WTC11 (cell line): Measurements from ENCODE around the gene PLA2G4F. TPM values are rescaled to one million over a fixed set of nuclear protein-coding genes. Genes with fewer than 3 reads are reported as not detected.

ENCODE experiments used
- ATAC-seq: fragments of 200-7000 bp; cut with Tn5 transposase; 2 replicates; pipeline ENCODE4 v1.10.0; 2021; ENCODE audit warnings: mild to moderate bottlenecking, moderate library complexity
- CTCF ChIA-PET: fragments of 300-600 bp; sonication (Branson Sonifier 250); formaldehyde crosslinking; loops from one replicate; lab custom pipeline; 2021; ENCODE audit warnings: antibody characterized with exemption; lab: Charles Lee
- POLR2A ChIA-PET: fragments of 350-600 bp; sonication (Branson Sonifier 250); formaldehyde crosslinking; loops from one replicate; lab custom pipeline; 2021; ENCODE audit warnings: antibody characterized with exemption; lab: Charles Lee
- DNase-seq: peaks from one replicate; pipeline ENCODE4 v3.0.0; 2021; ENCODE audit warnings: low spot score
- H3K27ac Mint-ChIP-seq: 2 replicates; pipeline ENCODE4 v1.8.0; 2021; ENCODE audit warnings: mixed read lengths
- H3K27me3 Mint-ChIP-seq: 2 replicates; pipeline ENCODE4 v1.8.0; 2021; ENCODE audit warnings: low read depth, mild to moderate bottlenecking, moderate library complexity, mixed read lengths
- H3K36me3 Mint-ChIP-seq: 2 replicates; pipeline ENCODE4 v1.8.0; 2021; ENCODE audit warnings: mixed read lengths
- H3K4me1 Mint-ChIP-seq: 2 replicates; pipeline ENCODE4 v1.8.0; 2022; ENCODE audit warnings: mixed read lengths
- H3K4me3 Mint-ChIP-seq: 2 replicates; pipeline ENCODE4 v1.8.0; 2021; ENCODE audit warnings: mild to moderate bottlenecking, moderate library complexity, mixed read lengths
- H3K9me3 Mint-ChIP-seq: 2 replicates; pipeline ENCODE4 v1.8.0; 2021; ENCODE audit warnings: mixed read lengths
- CREB1 ChIP-seq: sonication (generic); formaldehyde crosslinking; IDR thresholded peaks from 2 replicates; pipeline ENCODE4 v1.8.0; 2023; ENCODE audit warnings: mild to moderate bottlenecking, missing genetic modification reagents
- CREM ChIP-seq: sonication (generic); formaldehyde crosslinking; IDR thresholded peaks from 2 replicates; pipeline ENCODE4 v1.8.1; 2022; ENCODE audit warnings: mild to moderate bottlenecking, missing genetic modification reagents, moderate library complexity
- EMX1 ChIP-seq: fragments of 250-450 bp; sonication (Bioruptor Pico); IDR thresholded peaks from 2 replicates; pipeline ENCODE4 v1.8.0; 2021; ENCODE audit warnings: mild to moderate bottlenecking
- FOXJ3 ChIP-seq: sonication (generic); formaldehyde crosslinking; IDR thresholded peaks from 2 replicates; pipeline ENCODE4 v1.9.0; 2021; ENCODE audit warnings: missing genetic modification reagents, mild to moderate bottlenecking, borderline replicate concordance
- FOXP1 ChIP-seq: sonication (generic); formaldehyde crosslinking; IDR thresholded peaks from 2 replicates; pipeline ENCODE4 v1.8.0; 2022; ENCODE audit warnings: missing genetic modification reagents, mild to moderate bottlenecking, moderate library complexity, borderline replicate concordance
- GABPB1 ChIP-seq: sonication (generic); formaldehyde crosslinking; IDR thresholded peaks from 2 replicates; pipeline ENCODE4 v1.8.1; 2023; ENCODE audit warnings: mild to moderate bottlenecking, missing genetic modification reagents
- JAZF1 ChIP-seq: fragments of 250-450 bp; sonication (Bioruptor Pico); IDR thresholded peaks from 2 replicates; pipeline ENCODE4 v1.9.0; 2021; ENCODE audit warnings: moderate library complexity, mild to moderate bottlenecking, inconsistent platforms
- MXD4 ChIP-seq: fragments of 250-450 bp; sonication (Bioruptor Pico); IDR thresholded peaks from 2 replicates; pipeline ENCODE4 v1.8.0; 2021; ENCODE audit warnings: mild to moderate bottlenecking, moderate library complexity, borderline replicate concordance
- NR2C2 ChIP-seq: sonication (generic); formaldehyde crosslinking; IDR thresholded peaks from 2 replicates; pipeline ENCODE4 v1.8.0; 2022; ENCODE audit warnings: mild to moderate bottlenecking, missing genetic modification reagents
- PRRX2 ChIP-seq: fragments of 250-450 bp; sonication (Bioruptor Pico); IDR thresholded peaks from 2 replicates; pipeline ENCODE4 v1.8.0; 2021; ENCODE audit warnings: mild to moderate bottlenecking
- RELA ChIP-seq: sonication (generic); formaldehyde crosslinking; IDR thresholded peaks from 2 replicates; pipeline ENCODE4 v1.8.1; 2022; ENCODE audit warnings: missing genetic modification reagents, mild to moderate bottlenecking, borderline replicate concordance
- RORB ChIP-seq: fragments of 250-450 bp; sonication (Bioruptor Pico); IDR thresholded peaks from 2 replicates; pipeline ENCODE4 v1.9.0; 2021; ENCODE audit warnings: mild to moderate bottlenecking
- SMAD3 ChIP-seq: sonication (generic); formaldehyde crosslinking; IDR thresholded peaks from 2 replicates; pipeline ENCODE4 v1.8.0; 2022; ENCODE audit warnings: missing genetic modification reagents, mild to moderate bottlenecking, borderline replicate concordance
- TEAD4 ChIP-seq: sonication (generic); formaldehyde crosslinking; IDR thresholded peaks from 2 replicates; pipeline ENCODE4 v1.8.0; 2022; ENCODE audit warnings: mild to moderate bottlenecking, missing genetic modification reagents
- ZNF138 ChIP-seq: sonication (generic); formaldehyde crosslinking; conservative IDR thresholded peaks from 2 replicates; pipeline ENCODE4 v1.8.1; 2022; ENCODE audit warnings: mild to moderate bottlenecking, moderate library complexity, missing genetic modification reagents
- ZNF317 ChIP-seq: sonication (generic); formaldehyde crosslinking; IDR thresholded peaks from 2 replicates; pipeline ENCODE4 v1.8.1; 2023; ENCODE audit warnings: low read depth, mild to moderate bottlenecking, moderate library complexity, missing genetic modification reagents, borderline replicate concordance
- ZNF671 ChIP-seq: fragments of 250-450 bp; sonication (Bioruptor Pico); IDR thresholded peaks from 2 replicates; pipeline ENCODE4 v1.8.0; 2021; ENCODE audit warnings: mild to moderate bottlenecking
- total RNA-seq: library from RNA; stranded (reverse); gene quantifications from 3 replicates; pipeline ENCODE4 v1.2.3, GENCODE V29; 2021
- TF ChIP-seq, protein P1 (sequence below): sonication (generic); formaldehyde crosslinking; IDR thresholded peaks from 2 replicates; pipeline ENCODE4 v1.8.1; 2022; ENCODE audit warnings: low read depth, mild to moderate bottlenecking, moderate library complexity, missing genetic modification reagents, borderline replicate concordance
- TF ChIP-seq, protein P2 (sequence below): fragments of 250-450 bp; sonication (Bioruptor Pico); IDR thresholded peaks from 2 replicates; pipeline ENCODE4 v1.9.0; 2021; ENCODE audit warnings: mild to moderate bottlenecking
- TF ChIP-seq, protein P3 (sequence below): sonication (generic); formaldehyde crosslinking; IDR thresholded peaks from 2 replicates; pipeline ENCODE4 v1.8.0; 2023; ENCODE audit warnings: missing genetic modification reagents, mild to moderate bottlenecking, borderline replicate concordance
- TF ChIP-seq, protein P4 (sequence below): sonication (generic); formaldehyde crosslinking; IDR thresholded peaks from 2 replicates; pipeline ENCODE4 v1.8.0; 2023; ENCODE audit warnings: missing genetic modification reagents
- TF ChIP-seq, protein P5 (sequence below): sonication (generic); formaldehyde crosslinking; IDR thresholded peaks from 2 replicates; pipeline ENCODE4 v1.8.1; 2023; ENCODE audit warnings: mild to moderate bottlenecking, missing genetic modification reagents

Gene PLA2G4F
- total RNA-seq, 1 experiment from 2014 or later: 0.11 TPM

DNA sequence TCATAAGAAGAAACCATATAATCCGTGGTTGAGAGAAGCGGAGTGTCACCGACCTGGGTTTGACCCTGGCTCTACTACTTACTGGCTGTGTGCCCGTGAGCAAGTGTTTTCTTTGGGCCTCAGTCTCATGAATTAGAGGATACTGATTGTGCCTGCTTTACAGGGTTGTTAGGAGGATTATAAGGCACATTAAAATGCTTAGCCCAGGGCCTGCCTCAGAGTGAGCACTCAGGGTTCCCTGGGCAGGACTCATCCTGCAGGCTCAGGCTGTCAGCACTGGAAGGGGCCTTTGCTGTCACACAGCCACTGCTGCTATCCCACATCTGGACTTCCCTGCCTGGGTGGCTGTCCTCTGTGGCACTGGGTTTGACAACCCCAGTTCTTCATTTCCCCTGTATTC, 4.7 kb downstream of the PLA2G4F start:
- ATAC-seq: no peak
- no peak for DNase-seq
- CTCF ChIA-PET: interaction anchor here (0.7 to 1.3 kb wide), 2 partner anchors 14 to 944 kb away, joined by 3 to 5 read pairs; no protein-coding TSS in a partner anchor
- Mint-ChIP-seq H3K27ac (no peak overlapping the region), H3K36me3 (no peaks in the 10 kb centered on the region), H3K27me3 (no peaks in the 10 kb centered on the region), H3K9me3 (no peaks in the 10 kb centered on the region), H3K4me1 (peaks cover 7% of the 10 kb centered on the region), H3K4me3 (no peak overlapping the region)
- TF ChIP-seq ZNF138 (CRISPR knock-in tag) (no peak), TEAD4 (CRISPR knock-in tag) (no peak), FOXJ3 (CRISPR knock-in tag) (no peak), JAZF1 (CRISPR knock-in tag) (no peak)
- POLR2A ChIA-PET: no interaction called here

DNA sequence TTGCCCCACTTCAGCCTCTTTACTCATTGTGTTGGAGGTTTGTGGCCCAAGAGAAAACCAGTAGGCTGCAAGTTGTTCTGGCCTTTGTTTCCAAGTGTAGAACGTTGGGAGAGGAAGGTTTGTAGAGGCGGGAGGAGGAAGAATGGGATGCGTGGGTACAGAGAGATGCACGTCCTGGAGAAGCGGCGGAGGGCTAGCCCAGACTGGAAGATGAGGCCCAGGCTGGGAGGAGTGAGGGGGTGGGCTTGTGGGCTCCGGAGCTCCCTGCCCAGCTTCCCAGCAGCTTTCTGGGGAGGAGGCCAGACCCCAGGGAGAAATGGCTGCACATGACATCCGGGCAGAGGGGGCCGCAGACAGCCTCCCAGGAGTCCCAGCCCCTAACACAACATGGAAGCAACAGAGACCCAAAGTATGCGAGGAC, 5.3 kb downstream of the PLA2G4F start:
- H3K27me3 Mint-ChIP-seq: no peaks in the 10 kb centered on the region
- peaks cover 4% of the 10 kb centered on the region; the same call in 1 of the 2 replicates for H3K4me1 Mint-ChIP-seq
- H3K9me3 Mint-ChIP-seq: no peaks in the 10 kb centered on the region
- ATAC-seq: no peak
- POLR2A ChIA-PET: no interaction called here
- no peak overlapping the region for H3K4me3 Mint-ChIP-seq
- TF ChIP-seq CREB1 (CRISPR knock-in tag) (no peak), SMAD3 (CRISPR knock-in tag) (no peak), RELA (no peak), MXD4 (CRISPR knock-in tag) (no peak), EMX1 (CRISPR knock-in tag) (no peak), NR2C2 (CRISPR knock-in tag) (no peak), FOXJ3 (CRISPR knock-in tag) (no peak), RORB (CRISPR knock-in tag) (no peak), FOXP1 (CRISPR knock-in tag) (no peak), GABPB1 (CRISPR knock-in tag) (no peak)
- TF ChIP-seq, protein P1, sequence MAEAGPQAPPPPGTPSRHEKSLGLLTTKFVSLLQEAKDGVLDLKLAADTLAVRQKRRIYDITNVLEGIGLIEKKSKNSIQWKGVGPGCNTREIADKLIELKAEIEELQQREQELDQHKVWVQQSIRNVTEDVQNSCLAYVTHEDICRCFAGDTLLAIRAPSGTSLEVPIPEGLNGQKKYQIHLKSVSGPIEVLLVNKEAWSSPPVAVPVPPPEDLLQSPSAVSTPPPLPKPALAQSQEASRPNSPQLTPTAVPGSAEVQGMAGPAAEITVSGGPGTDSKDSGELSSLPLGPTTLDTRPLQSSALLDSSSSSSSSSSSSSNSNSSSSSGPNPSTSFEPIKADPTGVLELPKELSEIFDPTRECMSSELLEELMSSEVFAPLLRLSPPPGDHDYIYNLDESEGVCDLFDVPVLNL (CRISPR knock-in tag): no peak
- TF ChIP-seq, protein P2, sequence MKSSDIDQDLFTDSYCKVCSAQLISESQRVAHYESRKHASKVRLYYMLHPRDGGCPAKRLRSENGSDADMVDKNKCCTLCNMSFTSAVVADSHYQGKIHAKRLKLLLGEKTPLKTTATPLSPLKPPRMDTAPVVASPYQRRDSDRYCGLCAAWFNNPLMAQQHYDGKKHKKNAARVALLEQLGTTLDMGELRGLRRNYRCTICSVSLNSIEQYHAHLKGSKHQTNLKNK (CRISPR knock-in tag): no peak
- TF ChIP-seq, protein P3, sequence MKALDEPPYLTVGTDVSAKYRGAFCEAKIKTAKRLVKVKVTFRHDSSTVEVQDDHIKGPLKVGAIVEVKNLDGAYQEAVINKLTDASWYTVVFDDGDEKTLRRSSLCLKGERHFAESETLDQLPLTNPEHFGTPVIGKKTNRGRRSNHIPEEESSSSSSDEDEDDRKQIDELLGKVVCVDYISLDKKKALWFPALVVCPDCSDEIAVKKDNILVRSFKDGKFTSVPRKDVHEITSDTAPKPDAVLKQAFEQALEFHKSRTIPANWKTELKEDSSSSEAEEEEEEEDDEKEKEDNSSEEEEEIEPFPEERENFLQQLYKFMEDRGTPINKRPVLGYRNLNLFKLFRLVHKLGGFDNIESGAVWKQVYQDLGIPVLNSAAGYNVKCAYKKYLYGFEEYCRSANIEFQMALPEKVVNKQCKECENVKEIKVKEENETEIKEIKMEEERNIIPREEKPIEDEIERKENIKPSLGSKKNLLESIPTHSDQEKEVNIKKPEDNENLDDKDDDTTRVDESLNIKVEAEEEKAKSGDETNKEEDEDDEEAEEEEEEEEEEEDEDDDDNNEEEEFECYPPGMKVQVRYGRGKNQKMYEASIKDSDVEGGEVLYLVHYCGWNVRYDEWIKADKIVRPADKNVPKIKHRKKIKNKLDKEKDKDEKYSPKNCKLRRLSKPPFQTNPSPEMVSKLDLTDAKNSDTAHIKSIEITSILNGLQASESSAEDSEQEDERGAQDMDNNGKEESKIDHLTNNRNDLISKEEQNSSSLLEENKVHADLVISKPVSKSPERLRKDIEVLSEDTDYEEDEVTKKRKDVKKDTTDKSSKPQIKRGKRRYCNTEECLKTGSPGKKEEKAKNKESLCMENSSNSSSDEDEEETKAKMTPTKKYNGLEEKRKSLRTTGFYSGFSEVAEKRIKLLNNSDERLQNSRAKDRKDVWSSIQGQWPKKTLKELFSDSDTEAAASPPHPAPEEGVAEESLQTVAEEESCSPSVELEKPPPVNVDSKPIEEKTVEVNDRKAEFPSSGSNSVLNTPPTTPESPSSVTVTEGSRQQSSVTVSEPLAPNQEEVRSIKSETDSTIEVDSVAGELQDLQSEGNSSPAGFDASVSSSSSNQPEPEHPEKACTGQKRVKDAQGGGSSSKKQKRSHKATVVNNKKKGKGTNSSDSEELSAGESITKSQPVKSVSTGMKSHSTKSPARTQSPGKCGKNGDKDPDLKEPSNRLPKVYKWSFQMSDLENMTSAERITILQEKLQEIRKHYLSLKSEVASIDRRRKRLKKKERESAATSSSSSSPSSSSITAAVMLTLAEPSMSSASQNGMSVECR (CRISPR knock-in tag): no peak
- TF ChIP-seq, all 79 proteins: peak for 0
- CTCF ChIA-PET: interaction anchor here (1.3 to 5.0 kb wide), 5 partner anchors 13 to 247 kb away, joined by 3 to 39 read pairs (median 5); no protein-coding TSS in a partner anchor
- H3K27ac Mint-ChIP-seq: no peak overlapping the region
- no peaks in the 10 kb centered on the region for H3K36me3 Mint-ChIP-seq
- DNase-seq: no peak

DNA sequence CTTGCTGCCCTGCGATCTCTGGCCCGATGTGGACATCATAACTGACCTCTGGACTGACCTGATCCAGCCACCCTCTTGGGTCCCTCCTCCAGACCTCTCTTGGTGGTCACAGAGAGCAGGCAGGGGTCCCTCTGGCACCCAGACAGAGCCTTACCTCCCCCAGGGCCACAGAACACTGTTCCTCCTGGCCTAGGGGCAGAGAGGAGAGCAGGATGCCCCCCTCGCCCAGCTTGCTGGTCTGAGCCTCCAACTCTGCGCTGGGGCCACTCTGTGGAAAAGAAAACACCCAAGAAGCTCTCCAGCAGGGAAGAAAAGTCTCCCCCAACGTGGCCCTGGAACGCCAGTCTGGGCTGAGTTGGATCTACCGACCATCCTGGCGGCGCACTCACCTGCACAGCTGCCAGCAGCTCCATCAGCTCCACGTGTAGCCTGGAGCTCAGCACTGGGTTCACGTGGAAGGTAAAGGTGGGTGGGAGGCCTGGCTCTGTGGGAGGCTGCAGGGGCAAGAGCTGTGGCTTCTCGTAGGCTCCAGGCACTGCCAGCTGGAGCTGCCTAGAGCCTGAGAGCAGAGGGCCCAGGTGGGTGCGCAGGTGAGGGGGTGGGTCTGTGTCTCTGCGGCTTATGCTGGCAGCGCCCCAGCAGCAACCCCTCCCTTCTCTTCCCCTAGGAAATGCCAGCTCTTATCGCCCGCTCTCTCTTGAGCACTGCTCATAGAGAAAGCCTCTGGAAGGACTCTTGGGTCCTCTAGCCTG, 6.0 kb downstream of the PLA2G4F start:
- H3K4me1 Mint-ChIP-seq: no peaks in the 10 kb centered on the region
- TF ChIP-seq ZNF317 (CRISPR knock-in tag) (no peak), RELA (no peak), PRRX2 (no peak), CREM (CRISPR knock-in tag) (no peak), ZNF671 (CRISPR knock-in tag) (no peak)
- TF ChIP-seq, protein P4, sequence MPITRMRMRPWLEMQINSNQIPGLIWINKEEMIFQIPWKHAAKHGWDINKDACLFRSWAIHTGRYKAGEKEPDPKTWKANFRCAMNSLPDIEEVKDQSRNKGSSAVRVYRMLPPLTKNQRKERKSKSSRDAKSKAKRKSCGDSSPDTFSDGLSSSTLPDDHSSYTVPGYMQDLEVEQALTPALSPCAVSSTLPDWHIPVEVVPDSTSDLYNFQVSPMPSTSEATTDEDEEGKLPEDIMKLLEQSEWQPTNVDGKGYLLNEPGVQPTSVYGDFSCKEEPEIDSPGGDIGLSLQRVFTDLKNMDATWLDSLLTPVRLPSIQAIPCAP (CRISPR knock-in tag): no peak
- TF ChIP-seq, protein P5, sequence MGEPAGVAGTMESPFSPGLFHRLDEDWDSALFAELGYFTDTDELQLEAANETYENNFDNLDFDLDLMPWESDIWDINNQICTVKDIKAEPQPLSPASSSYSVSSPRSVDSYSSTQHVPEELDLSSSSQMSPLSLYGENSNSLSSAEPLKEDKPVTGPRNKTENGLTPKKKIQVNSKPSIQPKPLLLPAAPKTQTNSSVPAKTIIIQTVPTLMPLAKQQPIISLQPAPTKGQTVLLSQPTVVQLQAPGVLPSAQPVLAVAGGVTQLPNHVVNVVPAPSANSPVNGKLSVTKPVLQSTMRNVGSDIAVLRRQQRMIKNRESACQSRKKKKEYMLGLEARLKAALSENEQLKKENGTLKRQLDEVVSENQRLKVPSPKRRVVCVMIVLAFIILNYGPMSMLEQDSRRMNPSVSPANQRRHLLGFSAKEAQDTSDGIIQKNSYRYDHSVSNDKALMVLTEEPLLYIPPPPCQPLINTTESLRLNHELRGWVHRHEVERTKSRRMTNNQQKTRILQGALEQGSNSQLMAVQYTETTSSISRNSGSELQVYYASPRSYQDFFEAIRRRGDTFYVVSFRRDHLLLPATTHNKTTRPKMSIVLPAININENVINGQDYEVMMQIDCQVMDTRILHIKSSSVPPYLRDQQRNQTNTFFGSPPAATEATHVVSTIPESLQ (CRISPR knock-in tag): no peak

More for the DNA sequence above, 6.0 kb downstream of the PLA2G4F start:
- POLR2A ChIA-PET: no interaction called here
- CTCF ChIA-PET: interaction anchor here (1.5 to 5.0 kb wide), 5 partner anchors 12 to 246 kb away, joined by 3 to 39 read pairs (median 9); no protein-coding TSS in a partner anchor
- H3K27me3 Mint-ChIP-seq: no peaks in the 10 kb centered on the region
- no peaks in the 10 kb centered on the region for H3K9me3 Mint-ChIP-seq
- no peak overlapping the region for H3K4me3 Mint-ChIP-seq
- ATAC-seq (no peak), DNase-seq (no peak)
- H3K36me3 Mint-ChIP-seq: no peaks in the 10 kb centered on the region
- H3K27ac Mint-ChIP-seq: no peak overlapping the region
